ENCODE results near the gene BNIP1.
"Not testable (repeated sequence)": the region's sequence is repeated elsewhere in the genome, so short reads cannot be mapped to it uniquely, and the experiment has no call there.

The BNIP1 gene

DNA sequence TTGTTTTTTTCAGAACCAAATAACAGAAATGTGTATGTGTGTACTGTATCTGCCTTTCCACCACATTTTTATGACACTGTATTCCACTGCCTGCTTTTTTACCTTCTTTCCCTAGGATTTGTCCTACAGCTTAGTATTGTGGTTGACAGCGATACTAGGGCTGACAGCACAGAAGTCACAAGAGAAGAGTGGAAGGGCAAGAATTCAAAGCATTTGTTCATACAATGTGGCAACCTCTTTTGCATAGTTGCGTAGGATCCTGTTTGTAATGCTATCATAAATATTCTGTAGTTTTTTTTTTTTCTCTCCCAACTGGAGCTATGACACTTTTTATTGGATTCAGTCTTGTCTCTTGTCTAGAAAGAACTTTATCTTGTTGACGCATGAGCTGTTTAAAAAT lies 5.6 kb upstream of the BNIP1 start:
- no peaks in the 10 kb centered on the region for H3K9me3 ChIP-seq (ENCODE audit: control insufficient read depth in 1 of 2, low read length in 2 of 2)
- H3K4me1 ChIP-seq (ENCODE audit: control insufficient read depth in 1 of 2, insufficient read depth in 2 of 2, low read length in 2 of 2): no peaks in the 10 kb centered on the region
- no peaks in the 10 kb centered on the region for H3K27me3 ChIP-seq (ENCODE audit: control insufficient read depth in 1 of 2, insufficient read depth in 2 of 2, low read length in 2 of 2)
- peaks cover 2 to 14% of the 10 kb centered on the region in 2 donors for H3K36me3 ChIP-seq (ENCODE audit: control insufficient read depth in 1 of 2, insufficient read depth in 2 of 2, low read length in 2 of 2)
- no peak overlapping the region for H3K27ac ChIP-seq (ENCODE audit: low read depth, low read length)
- no peak overlapping the region for H3K4me3 ChIP-seq (ENCODE audit: low read depth in 1 of 2, low read length in 2 of 2)
- H3K9ac ChIP-seq (ENCODE audit: low read depth in 1 of 2, low read length in 2 of 2): no peak overlapping the region

DNA sequence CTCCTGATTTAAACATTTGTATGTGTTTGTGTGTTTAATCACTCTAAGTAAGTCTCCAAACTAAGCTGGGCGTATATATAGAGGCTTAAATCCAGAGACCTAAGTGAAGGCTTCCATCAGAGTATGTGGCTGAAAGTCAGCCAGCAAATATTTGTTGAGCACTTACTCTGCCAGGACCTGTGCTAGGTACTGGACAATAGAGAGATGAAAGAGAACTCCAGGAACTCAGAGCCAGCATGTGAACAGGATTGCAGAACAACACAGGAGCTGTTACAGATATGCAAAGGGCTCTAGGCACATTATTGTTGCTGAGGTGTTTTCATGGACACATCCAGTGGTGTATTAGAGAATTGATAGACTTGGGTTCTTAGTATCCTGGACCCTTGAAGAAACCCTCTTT lies 4.7 kb upstream of the BNIP1 start:
- H3K4me1 ChIP-seq (ENCODE audit: control insufficient read depth in 1 of 2, insufficient read depth in 2 of 2, low read length in 2 of 2): no peaks in the 10 kb centered on the region
- H3K36me3 ChIP-seq (ENCODE audit: control insufficient read depth in 1 of 2, insufficient read depth in 2 of 2, low read length in 2 of 2): peaks cover 0 to 11% of the 10 kb centered on the region in 2 donors
- H3K4me3 ChIP-seq (ENCODE audit: low read depth in 1 of 2, low read length in 2 of 2): no peak overlapping the region
- H3K9me3 ChIP-seq (ENCODE audit: control insufficient read depth in 1 of 2, low read length in 2 of 2): no peaks in the 10 kb centered on the region
- H3K27me3 ChIP-seq (ENCODE audit: control insufficient read depth in 1 of 2, insufficient read depth in 2 of 2, low read length in 2 of 2): no peaks in the 10 kb centered on the region
- no peak overlapping the region for H3K27ac ChIP-seq (ENCODE audit: low read depth, low read length)
- no peak overlapping the region for H3K9ac ChIP-seq (ENCODE audit: low read depth in 1 of 2, low read length in 2 of 2)

DNA sequence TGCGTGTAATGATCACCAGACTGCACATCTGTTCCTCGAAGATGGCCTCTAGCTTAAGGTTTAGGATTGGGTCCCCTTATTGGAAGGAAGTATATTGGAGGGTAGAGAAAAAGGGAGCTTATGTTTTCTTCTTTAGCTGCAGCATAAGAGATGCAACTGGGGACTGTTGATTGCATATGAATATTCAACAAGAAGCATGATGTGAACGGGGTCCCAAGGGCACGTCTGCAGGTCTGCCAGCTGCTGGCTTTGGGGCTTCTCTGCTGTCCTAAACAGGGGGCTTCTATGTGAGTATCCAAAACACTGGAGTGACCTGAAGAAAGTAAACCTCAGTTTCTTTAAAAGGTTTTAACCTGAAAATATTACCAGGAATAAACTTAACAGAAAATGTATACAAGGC lies 3.6 kb upstream of the BNIP1 start:
- no peak overlapping the region for H3K9ac ChIP-seq (ENCODE audit: low read depth in 1 of 2, low read length in 2 of 2)
- H3K4me3 ChIP-seq (ENCODE audit: low read depth in 1 of 2, low read length in 2 of 2): no peak overlapping the region

DNA sequence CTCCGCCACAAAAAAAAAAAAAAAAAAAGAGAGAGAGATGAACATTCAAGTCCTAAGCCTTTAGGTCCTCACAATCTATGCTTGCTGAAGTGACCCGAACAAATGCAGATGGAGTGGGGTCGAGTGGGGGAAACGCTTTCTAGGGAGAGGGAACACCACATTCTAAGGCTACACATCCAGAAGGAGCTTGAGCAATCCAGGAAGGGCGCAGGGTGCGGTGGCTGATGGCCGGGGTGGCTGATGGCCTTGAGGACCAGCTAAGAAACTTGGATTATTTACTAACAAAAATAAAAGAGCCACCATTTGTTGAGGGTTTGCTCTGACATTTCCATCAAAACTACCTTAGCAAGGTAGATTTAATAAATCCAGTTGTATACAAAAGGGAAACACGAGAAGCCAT lies 764 bp upstream of the BNIP1 start:
- Histone ChIP-seq H3K9ac (ENCODE audit: low read depth in 1 of 2, low read length in 2 of 2) (no peak overlapping the region), H3K9me3 (ENCODE audit: control insufficient read depth in 1 of 2, low read length in 2 of 2) (no peaks in the 10 kb centered on the region), H3K27ac (ENCODE audit: low read depth, low read length) (no peak overlapping the region), H3K4me3 (ENCODE audit: low read depth in 1 of 2, low read length in 2 of 2) (no peak overlapping the region), H3K4me1 (ENCODE audit: control insufficient read depth in 1 of 2, insufficient read depth in 2 of 2, low read length in 2 of 2) (peaks cover 0 to 4% of the 10 kb centered on the region in 2 donors), H3K36me3 (ENCODE audit: control insufficient read depth in 1 of 2, insufficient read depth in 2 of 2, low read length in 2 of 2) (peaks cover 0 to 28% of the 10 kb centered on the region in 2 donors), H3K27me3 (ENCODE audit: control insufficient read depth in 1 of 2, insufficient read depth in 2 of 2, low read length in 2 of 2) (no peaks in the 10 kb centered on the region)

More for the DNA sequence above, 3.6 kb upstream of the BNIP1 start:
- H3K4me1 ChIP-seq (ENCODE audit: control insufficient read depth in 1 of 2, insufficient read depth in 2 of 2, low read length in 2 of 2): peaks cover 0 to 4% of the 10 kb centered on the region in 2 donors
- H3K9me3 ChIP-seq (ENCODE audit: control insufficient read depth in 1 of 2, low read length in 2 of 2): no peaks in the 10 kb centered on the region
- peaks cover 0 to 11% of the 10 kb centered on the region in 2 donors for H3K36me3 ChIP-seq (ENCODE audit: control insufficient read depth in 1 of 2, insufficient read depth in 2 of 2, low read length in 2 of 2)
- no peaks in the 10 kb centered on the region for H3K27me3 ChIP-seq (ENCODE audit: control insufficient read depth in 1 of 2, insufficient read depth in 2 of 2, low read length in 2 of 2)
- no peak overlapping the region for H3K27ac ChIP-seq (ENCODE audit: low read depth, low read length)

DNA sequence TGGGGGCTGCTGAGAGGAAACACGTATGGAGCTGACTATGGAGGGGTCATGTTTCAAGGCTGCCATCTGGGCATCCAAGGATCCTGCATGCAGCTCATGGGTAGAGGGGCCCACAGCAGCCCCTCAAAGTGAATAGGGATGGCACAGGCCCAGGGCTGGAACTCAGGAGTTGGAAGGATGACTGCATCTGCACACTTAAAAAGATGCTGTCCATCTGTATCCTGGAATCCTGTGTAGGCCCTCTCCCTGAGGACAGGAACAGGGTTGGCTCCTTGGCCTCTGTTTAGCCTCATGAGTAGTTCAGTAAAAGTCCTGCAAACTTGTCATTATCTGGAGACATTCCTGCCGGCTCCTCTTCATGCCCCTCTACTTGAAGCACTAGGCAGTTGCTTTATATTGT lies 4.0 kb downstream of the BNIP1 start:
- Histone ChIP-seq H3K27ac (ENCODE audit: low read depth, low read length) (no peak overlapping the region), H3K27me3 (ENCODE audit: control insufficient read depth in 1 of 2, insufficient read depth in 2 of 2, low read length in 2 of 2) (no peaks in the 10 kb centered on the region), H3K9ac (ENCODE audit: low read depth in 1 of 2, low read length in 2 of 2) (no peak overlapping the region), H3K4me1 (ENCODE audit: control insufficient read depth in 1 of 2, insufficient read depth in 2 of 2, low read length in 2 of 2) (peaks cover 0 to 4% of the 10 kb centered on the region in 2 donors), H3K9me3 (ENCODE audit: control insufficient read depth in 1 of 2, low read length in 2 of 2) (no peaks in the 10 kb centered on the region), H3K36me3 (ENCODE audit: control insufficient read depth in 1 of 2, insufficient read depth in 2 of 2, low read length in 2 of 2) (peaks cover 3 to 41% of the 10 kb centered on the region in 2 donors), H3K4me3 (ENCODE audit: low read depth in 1 of 2, low read length in 2 of 2) (no peak overlapping the region)

DNA sequence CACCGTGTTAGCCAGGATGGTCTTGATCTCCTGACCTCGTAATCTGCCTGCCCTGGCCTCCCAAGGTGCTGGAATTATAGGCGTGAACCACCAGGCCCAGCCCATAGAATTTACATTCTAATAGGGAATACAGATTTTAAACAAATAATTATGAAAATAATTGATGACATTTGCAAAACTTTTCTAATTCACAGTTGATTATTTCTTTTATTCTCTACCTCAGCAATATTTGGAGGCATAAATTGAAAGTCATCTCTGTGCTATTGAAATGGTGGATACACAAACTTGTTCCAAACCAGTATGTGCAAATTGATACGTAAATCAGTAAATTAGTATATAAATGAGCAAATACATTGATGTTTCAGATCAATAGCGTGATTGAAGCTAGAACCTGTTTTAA lies 8.2 kb downstream of the BNIP1 start:
- Histone ChIP-seq H3K27me3 (ENCODE audit: control insufficient read depth in 1 of 2, insufficient read depth in 2 of 2, low read length in 2 of 2) (no peaks in the 10 kb centered on the region), H3K27ac (ENCODE audit: low read depth, low read length) (no peak overlapping the region), H3K9me3 (ENCODE audit: control insufficient read depth in 1 of 2, low read length in 2 of 2) (no peaks in the 10 kb centered on the region), H3K4me1 (ENCODE audit: control insufficient read depth in 1 of 2, insufficient read depth in 2 of 2, low read length in 2 of 2) (no peaks in the 10 kb centered on the region), H3K36me3 (ENCODE audit: control insufficient read depth in 1 of 2, insufficient read depth in 2 of 2, low read length in 2 of 2) (peaks cover 3 to 51% of the 10 kb centered on the region in 2 donors), H3K4me3 (ENCODE audit: low read depth in 1 of 2, low read length in 2 of 2) (no peak overlapping the region), H3K9ac (ENCODE audit: low read depth in 1 of 2, low read length in 2 of 2) (no peak overlapping the region)

DNA sequence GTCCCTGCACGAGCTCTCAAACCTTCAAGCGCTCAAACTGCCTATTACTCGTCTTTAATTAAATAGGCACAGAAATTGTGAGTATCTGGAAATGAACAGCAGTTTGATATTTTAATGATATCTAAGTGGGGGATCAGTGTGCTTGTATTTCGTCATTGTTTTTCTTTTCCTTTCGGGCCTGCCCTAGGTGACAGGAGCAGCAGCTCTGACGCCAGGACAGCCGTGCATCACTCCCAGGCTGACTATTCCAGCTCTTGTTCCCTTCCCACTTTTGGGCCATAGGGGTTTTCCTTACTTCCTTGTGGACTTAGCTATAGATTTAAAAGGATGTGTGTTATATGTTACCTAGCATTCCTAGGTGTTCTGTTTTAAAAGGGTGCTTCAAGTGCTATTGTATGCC lies 9.5 kb downstream of the BNIP1 start:
- Histone ChIP-seq H3K9ac (ENCODE audit: low read depth in 1 of 2, low read length in 2 of 2) (no peak overlapping the region), H3K27ac (ENCODE audit: low read depth, low read length) (no peak overlapping the region), H3K4me1 (ENCODE audit: control insufficient read depth in 1 of 2, insufficient read depth in 2 of 2, low read length in 2 of 2) (no peaks in the 10 kb centered on the region), H3K9me3 (ENCODE audit: control insufficient read depth in 1 of 2, low read length in 2 of 2) (no peaks in the 10 kb centered on the region), H3K36me3 (ENCODE audit: control insufficient read depth in 1 of 2, insufficient read depth in 2 of 2, low read length in 2 of 2) (peaks cover 2 to 50% of the 10 kb centered on the region in 2 donors), H3K4me3 (ENCODE audit: low read depth in 1 of 2, low read length in 2 of 2) (no peak overlapping the region), H3K27me3 (ENCODE audit: control insufficient read depth in 1 of 2, insufficient read depth in 2 of 2, low read length in 2 of 2) (no peaks in the 10 kb centered on the region)

DNA sequence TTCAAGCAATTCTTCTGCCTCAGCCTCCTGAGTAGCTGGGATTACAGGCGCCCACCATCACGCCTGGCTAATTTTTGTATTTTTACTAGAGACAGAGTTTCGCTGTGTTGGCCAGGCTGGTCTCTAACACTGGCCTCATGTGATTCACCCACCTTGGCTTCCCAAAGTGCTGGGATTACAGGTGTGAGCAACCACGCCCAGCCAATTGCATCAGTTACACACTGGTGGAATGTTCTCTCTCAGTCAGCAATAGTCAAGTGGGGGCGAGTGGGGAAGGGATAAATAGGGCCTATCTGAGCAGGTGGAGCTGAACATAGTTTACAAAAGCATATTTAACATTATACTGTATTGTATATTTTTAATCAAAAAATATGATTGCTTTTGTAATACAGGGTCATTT lies 10.3 kb downstream of the BNIP1 start:
- H3K4me1 ChIP-seq (ENCODE audit: control insufficient read depth in 1 of 2, insufficient read depth in 2 of 2, low read length in 2 of 2); H3K27ac ChIP-seq (ENCODE audit: low read depth, low read length); H3K9me3 ChIP-seq (ENCODE audit: control insufficient read depth in 1 of 2, low read length in 2 of 2); H3K4me3 ChIP-seq (ENCODE audit: low read depth in 1 of 2, low read length in 2 of 2); H3K9ac ChIP-seq (ENCODE audit: low read depth in 1 of 2, low read length in 2 of 2); H3K27me3 ChIP-seq (ENCODE audit: control insufficient read depth in 1 of 2, insufficient read depth in 2 of 2, low read length in 2 of 2): not testable (repeated sequence)
- peaks cover 3 to 47% of the 10 kb centered on the region in 2 donors for H3K36me3 ChIP-seq (ENCODE audit: control insufficient read depth in 1 of 2, insufficient read depth in 2 of 2, low read length in 2 of 2)

DNA sequence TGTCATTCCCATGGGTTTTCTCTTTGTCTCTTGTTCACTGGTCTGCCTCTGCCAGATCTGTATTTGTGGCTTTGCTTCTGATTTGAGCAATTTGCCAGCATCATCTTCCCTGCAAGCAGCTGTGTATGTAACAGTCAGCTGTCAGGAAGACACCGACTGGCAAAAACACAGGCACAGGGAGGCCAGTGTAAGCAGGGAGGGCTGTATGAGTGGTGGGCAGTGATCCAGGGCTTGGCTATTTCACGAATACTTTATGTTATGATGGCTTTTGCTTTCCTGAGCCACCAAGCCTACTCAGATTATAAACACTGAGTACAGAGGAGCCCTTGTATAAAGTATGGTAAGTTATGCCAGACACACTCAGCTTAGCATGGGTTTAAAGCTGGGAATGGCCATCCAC lies 11.6 kb downstream of the BNIP1 start:
- H3K9ac ChIP-seq (ENCODE audit: low read depth in 1 of 2, low read length in 2 of 2): no peak overlapping the region
- H3K27me3 ChIP-seq (ENCODE audit: control insufficient read depth in 1 of 2, insufficient read depth in 2 of 2, low read length in 2 of 2): no peaks in the 10 kb centered on the region
- H3K36me3 ChIP-seq (ENCODE audit: control insufficient read depth in 1 of 2, insufficient read depth in 2 of 2, low read length in 2 of 2): peaks cover 9 to 54% of the 10 kb centered on the region in 2 donors
- H3K9me3 ChIP-seq (ENCODE audit: control insufficient read depth in 1 of 2, low read length in 2 of 2): no peaks in the 10 kb centered on the region
- no peak overlapping the region for H3K4me3 ChIP-seq (ENCODE audit: low read depth in 1 of 2, low read length in 2 of 2)
- H3K27ac ChIP-seq (ENCODE audit: low read depth, low read length): no peak overlapping the region
- no peaks in the 10 kb centered on the region for H3K4me1 ChIP-seq (ENCODE audit: control insufficient read depth in 1 of 2, insufficient read depth in 2 of 2, low read length in 2 of 2)

DNA sequence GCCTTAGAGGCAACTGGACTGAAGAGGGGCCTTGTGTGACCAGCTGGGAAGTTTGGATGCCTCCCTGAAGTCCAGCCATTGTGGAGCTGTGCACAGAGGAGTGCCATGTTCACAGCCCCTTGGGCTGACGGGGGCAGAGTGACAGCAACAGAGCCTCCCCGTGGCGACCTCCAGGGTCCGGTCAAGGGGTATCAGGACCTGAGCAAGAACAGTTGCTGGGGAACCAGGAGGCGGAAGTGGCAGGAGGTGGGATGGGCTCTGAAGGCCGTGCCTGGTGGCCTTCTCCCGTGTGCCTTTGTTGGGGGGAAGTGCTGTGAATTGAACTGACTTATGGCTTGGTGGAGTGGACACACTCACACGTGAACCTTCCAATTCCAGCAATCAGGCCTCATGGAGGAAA lies 14.0 kb downstream of the BNIP1 start:
- H3K36me3 ChIP-seq (ENCODE audit: control insufficient read depth in 1 of 2, insufficient read depth in 2 of 2, low read length in 2 of 2): peaks cover 15 to 66% of the 10 kb centered on the region in 2 donors

DNA sequence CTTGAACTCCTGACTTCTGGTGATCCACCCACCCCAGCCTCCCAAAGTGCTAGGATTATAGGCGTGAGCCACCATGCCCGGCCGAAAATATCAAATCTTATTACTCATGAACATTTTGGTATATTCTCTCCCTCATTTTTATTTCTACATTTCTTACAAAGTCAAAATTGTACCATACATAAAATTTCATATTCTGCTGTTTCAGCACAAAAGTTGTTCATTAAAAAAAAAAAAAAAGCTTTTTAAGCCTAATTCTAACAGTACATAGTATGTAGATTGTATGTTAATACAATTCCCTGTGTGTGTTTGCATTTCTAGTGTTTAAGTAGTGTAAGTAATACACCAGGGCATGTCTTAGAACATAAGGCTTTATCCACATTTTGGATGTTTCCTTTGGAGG lies 14.9 kb downstream of the BNIP1 start:
- Histone ChIP-seq H3K9ac (ENCODE audit: low read depth in 1 of 2, low read length in 2 of 2) (no peak overlapping the region), H3K4me1 (ENCODE audit: control insufficient read depth in 1 of 2, insufficient read depth in 2 of 2, low read length in 2 of 2) (no peaks in the 10 kb centered on the region), H3K9me3 (ENCODE audit: control insufficient read depth in 1 of 2, low read length in 2 of 2) (no peaks in the 10 kb centered on the region), H3K4me3 (ENCODE audit: low read depth in 1 of 2, low read length in 2 of 2) (no peak overlapping the region), H3K27ac (ENCODE audit: low read depth, low read length) (no peak overlapping the region), H3K27me3 (ENCODE audit: control insufficient read depth in 1 of 2, insufficient read depth in 2 of 2, low read length in 2 of 2) (no peaks in the 10 kb centered on the region), H3K36me3 (ENCODE audit: control insufficient read depth in 1 of 2, insufficient read depth in 2 of 2, low read length in 2 of 2) (peaks cover 19 to 64% of the 10 kb centered on the region in 2 donors)

More for the DNA sequence above, 14.0 kb downstream of the BNIP1 start:
- Histone ChIP-seq H3K9me3 (ENCODE audit: control insufficient read depth in 1 of 2, low read length in 2 of 2) (no peaks in the 10 kb centered on the region), H3K27me3 (ENCODE audit: control insufficient read depth in 1 of 2, insufficient read depth in 2 of 2, low read length in 2 of 2) (no peaks in the 10 kb centered on the region), H3K9ac (ENCODE audit: low read depth in 1 of 2, low read length in 2 of 2) (no peak overlapping the region), H3K4me3 (ENCODE audit: low read depth in 1 of 2, low read length in 2 of 2) (no peak overlapping the region), H3K27ac (ENCODE audit: low read depth, low read length) (no peak overlapping the region), H3K4me1 (ENCODE audit: control insufficient read depth in 1 of 2, insufficient read depth in 2 of 2, low read length in 2 of 2) (no peaks in the 10 kb centered on the region)
